Measurements from ENCODE around the gene NMNAT2. TPM values are rescaled to one million over a fixed set of nuclear protein-coding genes. Genes with fewer than 3 reads are reported as not detected.

NMNAT2 gene
- total RNA-seq, 1 experiment from 2014 or later: 0.17 TPM

GRCh38 chr1:183251101-183251958 lies 166.8 kb downstream of the NMNAT2 start:
- Histone ChIP-seq H3K27ac (ENCODE audit: low read depth, low read length, poor library complexity, severe bottlenecking) (no peak overlapping the region), H3K27me3 (replicated peaks; ENCODE audit: insufficient read depth, low read depth, low read length, poor library complexity) (no peaks in the 10 kb centered on the region), H3K9me3 (ENCODE audit: low read depth, low read length, poor library complexity, severe bottlenecking) (peaks cover 9% of the 10 kb centered on the region), H3K4me3 (ENCODE audit: low read depth, low read length, poor library complexity, severe bottlenecking) (no peak overlapping the region), H3K4me1 (ENCODE audit: insufficient read depth, low read length, poor library complexity, severe bottlenecking) (peaks cover 11% of the 10 kb centered on the region), H3K36me3 (ENCODE audit: insufficient read depth, low read length, poor library complexity, severe bottlenecking) (no peaks in the 10 kb centered on the region)
- TF ChIP-seq EZH2 (IDR thresholded peaks at IDR 0.05; ENCODE audit: borderline replicate concordance, low read depth, low read length, poor library complexity, severe bottlenecking): no peak
- TF ChIP-seq, protein P1, sequence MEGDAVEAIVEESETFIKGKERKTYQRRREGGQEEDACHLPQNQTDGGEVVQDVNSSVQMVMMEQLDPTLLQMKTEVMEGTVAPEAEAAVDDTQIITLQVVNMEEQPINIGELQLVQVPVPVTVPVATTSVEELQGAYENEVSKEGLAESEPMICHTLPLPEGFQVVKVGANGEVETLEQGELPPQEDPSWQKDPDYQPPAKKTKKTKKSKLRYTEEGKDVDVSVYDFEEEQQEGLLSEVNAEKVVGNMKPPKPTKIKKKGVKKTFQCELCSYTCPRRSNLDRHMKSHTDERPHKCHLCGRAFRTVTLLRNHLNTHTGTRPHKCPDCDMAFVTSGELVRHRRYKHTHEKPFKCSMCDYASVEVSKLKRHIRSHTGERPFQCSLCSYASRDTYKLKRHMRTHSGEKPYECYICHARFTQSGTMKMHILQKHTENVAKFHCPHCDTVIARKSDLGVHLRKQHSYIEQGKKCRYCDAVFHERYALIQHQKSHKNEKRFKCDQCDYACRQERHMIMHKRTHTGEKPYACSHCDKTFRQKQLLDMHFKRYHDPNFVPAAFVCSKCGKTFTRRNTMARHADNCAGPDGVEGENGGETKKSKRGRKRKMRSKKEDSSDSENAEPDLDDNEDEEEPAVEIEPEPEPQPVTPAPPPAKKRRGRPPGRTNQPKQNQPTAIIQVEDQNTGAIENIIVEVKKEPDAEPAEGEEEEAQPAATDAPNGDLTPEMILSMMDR (conservative IDR thresholded peaks at IDR 0.05; ENCODE audit: low read depth, low read length): no peak
- ChIA-PET POLR2A (ENCODE audit: low non-redundant PET) (no interaction called here), CTCF (no interaction called here)
- no peak for DNase-seq (ENCODE audit: low spot score)
- no TSS peak for BruUV-seq (replicated peaks)
- intact Hi-C loops (cut with micrococcal nuclease; ENCODE audit: unreplicated experiment): no loop called here

DNA sequence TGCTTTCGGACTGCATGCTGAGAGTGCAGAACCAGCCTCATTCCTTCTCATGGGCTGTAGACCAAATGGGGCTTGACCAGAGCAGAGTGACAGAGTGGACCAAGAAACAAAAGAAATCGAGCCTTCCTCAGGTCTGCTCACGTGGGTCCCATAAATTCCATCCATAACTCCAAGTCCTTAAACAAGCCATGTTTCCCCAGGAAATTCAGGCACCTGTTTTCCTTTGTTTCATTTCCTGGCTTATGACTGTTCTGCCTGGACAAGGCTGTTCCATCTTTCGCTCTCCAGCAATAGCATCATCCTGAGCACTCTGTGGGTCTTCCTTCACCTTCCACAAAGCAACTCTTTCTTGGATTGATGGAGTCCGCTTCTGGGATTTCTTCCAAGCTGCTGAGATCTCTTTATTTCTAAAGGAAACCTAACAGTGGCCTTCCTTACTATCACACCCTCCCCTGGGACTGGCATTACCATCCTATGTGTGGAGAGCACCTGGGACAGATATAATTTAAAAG lies 168.2 kb downstream of the NMNAT2 start:
- BruUV-seq (replicated peaks): no TSS peak
- no peaks in the 10 kb centered on the region for H3K27me3 ChIP-seq (replicated peaks; ENCODE audit: insufficient read depth, low read depth, low read length, poor library complexity)

DNA sequence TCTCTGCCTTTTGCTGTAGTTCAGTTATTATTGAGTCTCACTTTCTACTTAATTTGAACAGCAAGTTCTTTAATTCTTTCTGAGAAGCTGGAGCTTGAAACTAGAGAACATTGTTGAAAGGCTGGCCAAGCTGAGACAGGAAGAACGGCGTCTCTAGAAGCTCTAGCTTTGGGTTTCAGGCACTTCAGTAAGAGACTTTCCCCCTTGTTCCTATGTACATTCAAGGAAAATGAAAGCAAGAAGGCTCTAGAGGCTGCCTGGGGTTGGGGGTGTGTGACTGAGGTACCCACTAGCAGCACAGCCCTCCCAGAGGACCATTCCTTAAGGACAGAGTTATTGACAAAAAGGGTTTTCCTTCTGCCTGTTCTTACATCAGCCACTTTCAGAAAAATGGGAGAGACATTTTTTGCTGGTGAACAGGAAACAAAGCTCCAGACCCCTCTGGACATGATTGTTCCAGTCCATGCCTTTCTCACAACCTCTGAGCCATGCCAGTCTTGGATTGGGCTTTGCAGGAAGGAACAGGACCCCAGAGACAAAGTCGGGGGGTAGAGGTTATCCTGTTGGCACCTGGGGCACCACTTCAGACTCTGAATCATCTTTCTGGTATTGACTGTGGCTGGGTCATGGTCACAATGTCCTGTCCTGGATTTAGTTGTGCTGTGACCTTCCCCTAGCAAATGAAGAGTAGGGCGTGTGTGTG lies 169.0 kb downstream of the NMNAT2 start:
- Histone ChIP-seq H3K36me3 (ENCODE audit: insufficient read depth, low read length, poor library complexity, severe bottlenecking) (no peaks in the 10 kb centered on the region), H3K4me1 (ENCODE audit: insufficient read depth, low read length, poor library complexity, severe bottlenecking) (peaks cover 20% of the 10 kb centered on the region), H3K4me3 (ENCODE audit: low read depth, low read length, poor library complexity, severe bottlenecking) (no peak overlapping the region), H3K9me3 (ENCODE audit: low read depth, low read length, poor library complexity, severe bottlenecking) (peaks cover 3% of the 10 kb centered on the region), H3K27ac (ENCODE audit: low read depth, low read length, poor library complexity, severe bottlenecking) (no peak overlapping the region), H3K27me3 (replicated peaks; ENCODE audit: insufficient read depth, low read depth, low read length, poor library complexity) (no peaks in the 10 kb centered on the region)
- intact Hi-C loops (cut with micrococcal nuclease; ENCODE audit: unreplicated experiment): no loop called here
- BruUV-seq (replicated peaks): no TSS peak
- POLR2A ChIA-PET (ENCODE audit: low non-redundant PET): interaction anchor here (0.6 kb wide), 1 partner anchor 8 kb away, joined by 4 read pairs; no protein-coding TSS in a partner anchor
- no peak for TF ChIP-seq EZH2 (IDR thresholded peaks at IDR 0.05; ENCODE audit: borderline replicate concordance, low read depth, low read length, poor library complexity, severe bottlenecking)
- TF ChIP-seq, protein P1 (conservative IDR thresholded peaks at IDR 0.05; ENCODE audit: low read depth, low read length): no peak
- no peak for DNase-seq (ENCODE audit: low spot score)
- CTCF ChIA-PET: interaction anchor here (0.7 kb wide), 1 partner anchor 274 kb away, joined by 6 read pairs; no protein-coding TSS in a partner anchor

More for the DNA sequence above, 168.2 kb downstream of the NMNAT2 start:
- ChIA-PET POLR2A (ENCODE audit: low non-redundant PET) (no interaction called here), CTCF (no interaction called here)
- DNase-seq (ENCODE audit: low spot score): no peak
- H3K4me3 ChIP-seq (ENCODE audit: low read depth, low read length, poor library complexity, severe bottlenecking): no peak overlapping the region
- no peaks in the 10 kb centered on the region for H3K36me3 ChIP-seq (ENCODE audit: insufficient read depth, low read length, poor library complexity, severe bottlenecking)
- intact Hi-C loops (cut with micrococcal nuclease; ENCODE audit: unreplicated experiment): no loop called here
- no peak for TF ChIP-seq EZH2 (IDR thresholded peaks at IDR 0.05; ENCODE audit: borderline replicate concordance, low read depth, low read length, poor library complexity, severe bottlenecking)
- TF ChIP-seq, protein P1 (conservative IDR thresholded peaks at IDR 0.05; ENCODE audit: low read depth, low read length): no peak
- H3K4me1 ChIP-seq (ENCODE audit: insufficient read depth, low read length, poor library complexity, severe bottlenecking): peaks cover 11% of the 10 kb centered on the region
- H3K27ac ChIP-seq (ENCODE audit: low read depth, low read length, poor library complexity, severe bottlenecking): no peak overlapping the region
- peaks cover 6% of the 10 kb centered on the region for H3K9me3 ChIP-seq (ENCODE audit: low read depth, low read length, poor library complexity, severe bottlenecking)
